HepG2 (cell line): ENCODE results near the gene SH3YL1. TPM values are rescaled to one million over a fixed set of nuclear protein-coding genes. Genes with fewer than 3 reads are reported as not detected.

Source experiments
- CREB1 ChIP-seq, 2 experiments: fragments of 450-650 bp in 1 of 2; IDR thresholded peaks; 2 replicates each; pipeline ENCODE4 v1.6.1; 2016 to 2017; ENCODE audit warnings: control low read depth in 1 of 2, mild to moderate bottlenecking in 1 of 2, missing compliant biosample characterization in 1 of 2, missing genetic modification characterization in 1 of 2
- ELF3 ChIP-seq: IDR thresholded peaks from 2 replicates; pipeline ENCODE4 v1.6.1; 2016; ENCODE audit warnings: missing genetic modification reagents, missing compliant biosample characterization
- ETV5 ChIP-seq: IDR thresholded peaks from 2 replicates; pipeline ENCODE4 v1.6.1; 2018; ENCODE audit warnings: missing biosample characterization, missing genetic modification reagents, inconsistent platforms, borderline replicate concordance
- MEF2D ChIP-seq: sonication (generic); formaldehyde crosslinking; IDR thresholded peaks from 2 replicates; pipeline ENCODE4 v1.5.1; 2020; ENCODE audit warnings: mild to moderate bottlenecking, missing genetic modification reagents
- RARA ChIP-seq: IDR thresholded peaks from 2 replicates; pipeline ENCODE4 v1.6.1; 2016; ENCODE audit warnings: missing genetic modification reagents, missing compliant biosample characterization
- SALL1 ChIP-seq: sonication (generic); formaldehyde crosslinking; IDR thresholded peaks from 2 replicates; pipeline ENCODE4 v1.8.0; 2022; ENCODE audit warnings: mild to moderate bottlenecking, missing genetic modification reagents
- SAP130 ChIP-seq: IDR thresholded peaks from 2 replicates; pipeline ENCODE4 v1.6.1; 2016; ENCODE audit warnings: low read depth
- XRCC5 ChIP-seq: fragments of 200-400 bp; formaldehyde crosslinking; optimal IDR thresholded peaks from 2 replicates; pipeline ENCODE3; 2017; ENCODE audit warnings: mild to moderate bottlenecking, low read length
- ZNF558 ChIP-seq: sonication (generic); formaldehyde crosslinking; IDR thresholded peaks from 2 replicates; pipeline ENCODE4 v1.9.0; 2022; ENCODE audit warnings: mild to moderate bottlenecking, missing genetic modification reagents, borderline replicate concordance
- polyA plus RNA-seq, 8 experiments: library from polyadenylated mRNA; depleted of rRNA in 3 of 8; stranded (reverse) in 7 of 8; unstranded in 1 of 8; fragments of >200 nt; fragmentation: Illumina TruSeq in 4 of 8; extraction: Trizol in 4 of 8; gene quantifications; 2 replicates each; pipeline versions ENCODE4 v1.2.1 to v1.2.3, GENCODE V29; 2011 to 2016; ENCODE audit warnings: low read depth in 4 of 8, missing spikeins in 1 of 8, mixed read lengths in 1 of 8; ENCODE audit not compliant: insufficient read depth in 1 of 8
- total RNA-seq, 5 experiments: library from RNA; depleted of rRNA; stranded (reverse); fragments of >200 nt; fragmentation: Illumina TruSeq; extraction: Trizol; gene quantifications; 2 replicates each; pipeline ENCODE4 v1.2.3, GENCODE V29; 2016; ENCODE audit warnings: low read depth in 1 of 5
- TF ChIP-seq, protein P1 (sequence below): IDR thresholded peaks from 2 replicates; pipeline ENCODE4 v1.6.1; 2012; ENCODE audit warnings: low read depth, low read length, improper control_type of control experiment
- TF ChIP-seq, protein P2 (sequence below): sonication (generic); formaldehyde crosslinking; IDR thresholded peaks from 2 replicates; pipeline ENCODE4 v1.4.0; 2020; ENCODE audit warnings: missing genetic modification reagents
- TF ChIP-seq, protein P3 (sequence below): sonication (generic); formaldehyde crosslinking; IDR thresholded peaks from 2 replicates; pipeline ENCODE4 v1.4.0; 2020; ENCODE audit warnings: missing genetic modification reagents
- TF ChIP-seq, protein P4 (sequence below): sonication (generic); formaldehyde crosslinking; IDR thresholded peaks from 2 replicates; pipeline ENCODE4 v1.8.0; 2022; ENCODE audit warnings: missing genetic modification reagents, mild to moderate bottlenecking, moderate library complexity, borderline replicate concordance
- TF ChIP-seq, protein P5 (sequence below): sonication (generic); formaldehyde crosslinking; IDR thresholded peaks from 2 replicates; pipeline ENCODE4 v1.4.0; 2020; ENCODE audit warnings: mild to moderate bottlenecking, missing genetic modification reagents, borderline replicate concordance
- TF ChIP-seq, protein P6 (sequence below): IDR thresholded peaks from 2 replicates; pipeline ENCODE4 v1.4.0; 2020; ENCODE audit warnings: mild to moderate bottlenecking, missing genetic modification reagents

Gene SH3YL1
- total and polyA plus RNA-seq, 2 of the 13 experiments (the other 11 are each of a cell fraction or from before 2014, with no cell fraction given), result 13.0 to 48.2 TPM

DNA sequence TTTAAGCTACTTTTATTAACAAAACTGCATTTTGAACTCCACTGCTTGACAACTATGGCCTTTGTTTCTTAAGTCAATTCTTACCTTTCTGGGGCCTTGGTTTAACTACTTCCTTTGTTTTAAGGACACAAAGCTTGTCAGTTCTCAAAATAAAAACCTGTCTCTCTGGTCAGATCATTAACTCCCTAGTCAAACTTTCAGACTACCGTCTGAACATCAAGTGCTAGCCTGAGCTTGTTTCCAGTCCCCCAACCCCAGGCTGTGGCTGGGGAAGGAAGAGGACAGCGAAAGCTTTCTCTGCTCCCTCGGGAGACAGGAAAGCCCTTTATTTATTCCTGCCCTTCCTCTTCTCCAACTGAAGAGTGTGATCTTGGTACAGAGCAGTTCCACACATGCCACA is 1.7 kb downstream of the SH3YL1 start (continued):
- TF ChIP-seq, protein P1, sequence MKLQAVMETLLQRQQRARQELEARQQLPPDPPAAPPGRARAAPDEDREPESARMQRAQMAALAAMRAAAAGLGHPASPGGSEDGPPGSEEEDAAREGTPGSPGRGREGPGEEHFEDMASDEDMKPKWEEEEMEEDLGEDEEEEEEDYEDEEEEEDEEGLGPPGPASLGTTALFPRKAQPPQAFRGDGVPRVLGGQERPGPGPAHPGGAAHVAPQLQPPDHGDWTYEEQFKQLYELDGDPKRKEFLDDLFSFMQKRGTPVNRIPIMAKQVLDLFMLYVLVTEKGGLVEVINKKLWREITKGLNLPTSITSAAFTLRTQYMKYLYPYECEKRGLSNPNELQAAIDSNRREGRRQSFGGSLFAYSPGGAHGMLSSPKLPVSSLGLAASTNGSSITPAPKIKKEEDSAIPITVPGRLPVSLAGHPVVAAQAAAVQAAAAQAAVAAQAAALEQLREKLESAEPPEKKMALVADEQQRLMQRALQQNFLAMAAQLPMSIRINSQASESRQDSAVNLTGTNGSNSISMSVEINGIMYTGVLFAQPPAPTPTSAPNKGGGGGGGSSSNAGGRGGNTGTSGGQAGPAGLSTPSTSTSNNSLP, result 0 out of 2 replicates have a peak, but pooled peaks have one; percentile 30
- TF ChIP-seq, protein P2, sequence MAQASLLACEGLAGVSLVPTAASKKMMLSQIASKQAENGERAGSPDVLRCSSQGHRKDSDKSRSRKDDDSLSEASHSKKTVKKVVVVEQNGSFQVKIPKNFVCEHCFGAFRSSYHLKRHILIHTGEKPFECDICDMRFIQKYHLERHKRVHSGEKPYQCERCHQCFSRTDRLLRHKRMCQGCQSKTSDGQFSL (CRISPR knock-in tag), result 0 out of 2 replicates have a peak, but pooled peaks have one; percentile 24
- TF ChIP-seq ZNF558 (CRISPR knock-in tag) (no peak), RARA (CRISPR knock-in tag) (peak; percentile 12; the same call in 1 of the 2 replicates), MEF2D (CRISPR knock-in tag) (no peak), XRCC5 (no peak), CREB1 (IDR thresholded peaks at IDR 0.05) (no peak), CREB1 (CRISPR knock-in tag; IDR thresholded peaks at IDR 0.05) (0 out of 2 replicates have a peak, but pooled peaks have one; percentile 17), SAP130 (peak; percentile 43), ETV5 (CRISPR knock-in tag) (peak; percentile 50; the same call in 1 of the 2 replicates), SALL1 (CRISPR knock-in tag) (peak; percentile 52; the same call in 1 of the 2 replicates), ELF3 (CRISPR knock-in tag) (peak; percentile 32; the same call in 1 of the 2 replicates)
- TF ChIP-seq, protein P3, sequence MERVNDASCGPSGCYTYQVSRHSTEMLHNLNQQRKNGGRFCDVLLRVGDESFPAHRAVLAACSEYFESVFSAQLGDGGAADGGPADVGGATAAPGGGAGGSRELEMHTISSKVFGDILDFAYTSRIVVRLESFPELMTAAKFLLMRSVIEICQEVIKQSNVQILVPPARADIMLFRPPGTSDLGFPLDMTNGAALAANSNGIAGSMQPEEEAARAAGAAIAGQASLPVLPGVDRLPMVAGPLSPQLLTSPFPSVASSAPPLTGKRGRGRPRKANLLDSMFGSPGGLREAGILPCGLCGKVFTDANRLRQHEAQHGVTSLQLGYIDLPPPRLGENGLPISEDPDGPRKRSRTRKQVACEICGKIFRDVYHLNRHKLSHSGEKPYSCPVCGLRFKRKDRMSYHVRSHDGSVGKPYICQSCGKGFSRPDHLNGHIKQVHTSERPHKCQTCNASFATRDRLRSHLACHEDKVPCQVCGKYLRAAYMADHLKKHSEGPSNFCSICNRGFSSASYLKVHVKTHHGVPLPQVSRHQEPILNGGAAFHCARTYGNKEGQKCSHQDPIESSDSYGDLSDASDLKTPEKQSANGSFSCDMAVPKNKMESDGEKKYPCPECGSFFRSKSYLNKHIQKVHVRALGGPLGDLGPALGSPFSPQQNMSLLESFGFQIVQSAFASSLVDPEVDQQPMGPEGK, result no peak
- TF ChIP-seq, protein P4, sequence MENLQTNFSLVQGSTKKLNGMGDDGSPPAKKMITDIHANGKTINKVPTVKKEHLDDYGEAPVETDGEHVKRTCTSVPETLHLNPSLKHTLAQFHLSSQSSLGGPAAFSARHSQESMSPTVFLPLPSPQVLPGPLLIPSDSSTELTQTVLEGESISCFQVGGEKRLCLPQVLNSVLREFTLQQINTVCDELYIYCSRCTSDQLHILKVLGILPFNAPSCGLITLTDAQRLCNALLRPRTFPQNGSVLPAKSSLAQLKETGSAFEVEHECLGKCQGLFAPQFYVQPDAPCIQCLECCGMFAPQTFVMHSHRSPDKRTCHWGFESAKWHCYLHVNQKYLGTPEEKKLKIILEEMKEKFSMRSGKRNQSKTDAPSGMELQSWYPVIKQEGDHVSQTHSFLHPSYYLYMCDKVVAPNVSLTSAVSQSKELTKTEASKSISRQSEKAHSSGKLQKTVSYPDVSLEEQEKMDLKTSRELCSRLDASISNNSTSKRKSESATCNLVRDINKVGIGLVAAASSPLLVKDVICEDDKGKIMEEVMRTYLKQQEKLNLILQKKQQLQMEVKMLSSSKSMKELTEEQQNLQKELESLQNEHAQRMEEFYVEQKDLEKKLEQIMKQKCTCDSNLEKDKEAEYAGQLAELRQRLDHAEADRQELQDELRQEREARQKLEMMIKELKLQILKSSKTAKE, result 0 out of 2 replicates have a peak, but pooled peaks have one; percentile 33
- TF ChIP-seq, protein P5, sequence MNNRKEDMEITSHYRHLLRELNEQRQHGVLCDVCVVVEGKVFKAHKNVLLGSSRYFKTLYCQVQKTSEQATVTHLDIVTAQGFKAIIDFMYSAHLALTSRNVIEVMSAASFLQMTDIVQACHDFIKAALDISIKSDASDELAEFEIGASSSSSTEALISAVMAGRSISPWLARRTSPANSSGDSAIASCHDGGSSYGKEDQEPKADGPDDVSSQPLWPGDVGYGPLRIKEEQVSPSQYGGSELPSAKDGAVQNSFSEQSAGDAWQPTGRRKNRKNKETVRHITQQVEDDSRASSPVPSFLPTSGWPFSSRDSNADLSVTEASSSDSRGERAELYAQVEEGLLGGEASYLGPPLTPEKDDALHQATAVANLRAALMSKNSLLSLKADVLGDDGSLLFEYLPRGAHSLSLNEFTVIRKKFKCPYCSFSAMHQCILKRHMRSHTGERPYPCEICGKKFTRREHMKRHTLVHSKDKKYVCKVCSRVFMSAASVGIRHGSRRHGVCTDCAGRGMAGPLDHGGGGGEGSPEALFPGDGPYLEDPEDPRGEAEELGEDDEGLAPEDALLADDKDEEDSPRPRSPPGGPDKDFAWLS, result no peak
- TF ChIP-seq, protein P6, sequence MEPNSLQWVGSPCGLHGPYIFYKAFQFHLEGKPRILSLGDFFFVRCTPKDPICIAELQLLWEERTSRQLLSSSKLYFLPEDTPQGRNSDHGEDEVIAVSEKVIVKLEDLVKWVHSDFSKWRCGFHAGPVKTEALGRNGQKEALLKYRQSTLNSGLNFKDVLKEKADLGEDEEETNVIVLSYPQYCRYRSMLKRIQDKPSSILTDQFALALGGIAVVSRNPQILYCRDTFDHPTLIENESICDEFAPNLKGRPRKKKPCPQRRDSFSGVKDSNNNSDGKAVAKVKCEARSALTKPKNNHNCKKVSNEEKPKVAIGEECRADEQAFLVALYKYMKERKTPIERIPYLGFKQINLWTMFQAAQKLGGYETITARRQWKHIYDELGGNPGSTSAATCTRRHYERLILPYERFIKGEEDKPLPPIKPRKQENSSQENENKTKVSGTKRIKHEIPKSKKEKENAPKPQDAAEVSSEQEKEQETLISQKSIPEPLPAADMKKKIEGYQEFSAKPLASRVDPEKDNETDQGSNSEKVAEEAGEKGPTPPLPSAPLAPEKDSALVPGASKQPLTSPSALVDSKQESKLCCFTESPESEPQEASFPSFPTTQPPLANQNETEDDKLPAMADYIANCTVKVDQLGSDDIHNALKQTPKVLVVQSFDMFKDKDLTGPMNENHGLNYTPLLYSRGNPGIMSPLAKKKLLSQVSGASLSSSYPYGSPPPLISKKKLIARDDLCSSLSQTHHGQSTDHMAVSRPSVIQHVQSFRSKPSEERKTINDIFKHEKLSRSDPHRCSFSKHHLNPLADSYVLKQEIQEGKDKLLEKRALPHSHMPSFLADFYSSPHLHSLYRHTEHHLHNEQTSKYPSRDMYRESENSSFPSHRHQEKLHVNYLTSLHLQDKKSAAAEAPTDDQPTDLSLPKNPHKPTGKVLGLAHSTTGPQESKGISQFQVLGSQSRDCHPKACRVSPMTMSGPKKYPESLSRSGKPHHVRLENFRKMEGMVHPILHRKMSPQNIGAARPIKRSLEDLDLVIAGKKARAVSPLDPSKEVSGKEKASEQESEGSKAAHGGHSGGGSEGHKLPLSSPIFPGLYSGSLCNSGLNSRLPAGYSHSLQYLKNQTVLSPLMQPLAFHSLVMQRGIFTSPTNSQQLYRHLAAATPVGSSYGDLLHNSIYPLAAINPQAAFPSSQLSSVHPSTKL, result peak; percentile 60; the same call in 1 of the 2 replicates
